SK-N-SH treated with all-trans-retinoic acid at 6 μM for 48 hours (cell line): ENCODE results near the gene CPEB3.

Source experiments
- BACH2 ChIP-seq: fragments of 250-450 bp; sonication (Bioruptor Pico); IDR thresholded peaks from 2 replicates; pipeline ENCODE4 v1.9.0; 2021; ENCODE audit warnings: mild to moderate bottlenecking, borderline replicate concordance
- OSR1 ChIP-seq: fragments of 250-450 bp; sonication (Bioruptor Pico); IDR thresholded peaks from 2 replicates; pipeline ENCODE4 v1.8.0; 2022; ENCODE audit warnings: moderate library complexity, mild to moderate bottlenecking, inconsistent platforms
- PATZ1 ChIP-seq: fragments of 250-450 bp; sonication (Bioruptor Pico); IDR thresholded peaks from 2 replicates; pipeline ENCODE4 v1.8.0; 2020; ENCODE audit warnings: mild to moderate bottlenecking, moderate library complexity, borderline replicate concordance
- POU6F1 ChIP-seq: fragments of 250-450 bp; sonication (Bioruptor Pico); IDR thresholded peaks from 2 replicates; pipeline ENCODE4 v1.8.0; 2021; ENCODE audit warnings: low read depth, mild to moderate bottlenecking, moderate library complexity, borderline replicate concordance
- RARB ChIP-seq: fragments of 250-450 bp; sonication (Bioruptor Pico); IDR thresholded peaks from 2 replicates; pipeline ENCODE4 v1.8.0; 2021; ENCODE audit warnings: mild to moderate bottlenecking, moderate library complexity
- TCF4 ChIP-seq: fragments of 250-450 bp; sonication (Bioruptor Pico); IDR thresholded peaks from 2 replicates; pipeline ENCODE4 v1.8.0; 2021; ENCODE audit warnings: mild to moderate bottlenecking, moderate library complexity, borderline replicate concordance
- TSHZ2 ChIP-seq: fragments of 250-450 bp; sonication (Bioruptor Pico); IDR thresholded peaks from 2 replicates; pipeline ENCODE4 v1.5.0; 2020; ENCODE audit warnings: mild to moderate bottlenecking, moderate library complexity
- ZC3H10 ChIP-seq: fragments of 250-450 bp; sonication (Bioruptor Pico); IDR thresholded peaks from 2 replicates; pipeline ENCODE4 v1.5.1; 2021; ENCODE audit warnings: mild to moderate bottlenecking, moderate library complexity

- no peak for TF ChIP-seq TSHZ2 (CRISPR knock-in tag)
- no peak for TF ChIP-seq POU6F1 (CRISPR knock-in tag)
- no peak for TF ChIP-seq OSR1 (CRISPR knock-in tag)
- no peak for TF ChIP-seq BACH2 (CRISPR knock-in tag)
- no peak for TF ChIP-seq RARB (CRISPR knock-in tag)
- no peak for TF ChIP-seq PATZ1 (CRISPR knock-in tag)
- no peak for TF ChIP-seq ZC3H10
- no peak for TF ChIP-seq TCF4
Measured at GRCh38 chr10:92242380-92242779, 48.5 kb downstream of the CPEB3 start.
